GM06990 (cell line): Measurements from ENCODE around the gene PEX16.

Experiments
- DNase-seq: peaks from one replicate; pipeline ENCODE4 v3.0.0-alpha.2; 2011; ENCODE audit not compliant: insufficient read length; ENCODE audit errors: extremely low read depth
- H3K27me3 ChIP-seq: replicated peaks from 2 replicates; pipeline ENCODE4 v1.6.0; 2011; ENCODE audit warnings: low read length; ENCODE audit not compliant: control insufficient read depth, insufficient read depth
- H3K36me3 ChIP-seq: 2 replicates; pipeline ENCODE4 v1.5.1; 2011; ENCODE audit warnings: low read length; ENCODE audit not compliant: control insufficient read depth, insufficient read depth
- H3K4me3 ChIP-seq: replicated peaks from 2 replicates; pipeline ENCODE4 v1.5.1; 2011; ENCODE audit warnings: low read depth, mild to moderate bottlenecking, control low read depth, low read length
- CTCF ChIP-seq: IDR thresholded peaks from 2 replicates; pipeline ENCODE4 v1.5.1; 2011; ENCODE audit warnings: low read length, control low read depth, mild to moderate bottlenecking, inconsistent platforms; ENCODE audit not compliant: insufficient read depth, poor library complexity, severe bottlenecking

Gene PEX16

GRCh38 chr11:45889555-45889954, 28.1 kb downstream of the PEX16 start:
- H3K4me3 ChIP-seq, result no peak overlapping the region
- DNase-seq, result no peak
- H3K27me3 ChIP-seq, result no peaks in the 10 kb centered on the region; the same call in 1 of the 2 replicates
- H3K36me3 ChIP-seq, result no peaks in the 10 kb centered on the region
- no peak for TF ChIP-seq CTCF

DNA sequence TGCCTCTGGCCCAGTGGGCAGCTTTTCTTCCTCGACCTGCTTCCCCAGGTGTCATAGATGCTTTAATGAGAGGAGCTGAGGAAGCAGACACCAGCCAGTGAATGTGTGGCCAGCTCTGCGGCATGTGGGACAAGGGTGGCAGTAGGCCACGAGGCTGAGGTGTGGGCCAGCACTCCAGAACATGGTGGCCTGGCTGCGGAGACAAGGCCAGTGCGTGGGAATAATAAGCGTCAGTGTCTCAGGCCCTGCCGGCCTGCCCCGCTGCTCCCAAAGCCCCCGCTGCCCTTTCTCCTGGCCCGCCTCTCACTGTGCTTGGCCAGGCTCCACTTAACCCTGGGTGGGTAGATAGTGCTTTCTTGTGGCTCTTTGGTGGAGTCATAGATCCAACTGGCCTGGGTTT, 30.1 kb downstream of the PEX16 start:
- Histone ChIP-seq H3K36me3 (no peaks in the 10 kb centered on the region; the same call in 1 of the 2 replicates), H3K27me3 (no peaks in the 10 kb centered on the region), H3K4me3 (no peak overlapping the region)
- no peak for DNase-seq
- TF ChIP-seq CTCF, result no peak

DNA sequence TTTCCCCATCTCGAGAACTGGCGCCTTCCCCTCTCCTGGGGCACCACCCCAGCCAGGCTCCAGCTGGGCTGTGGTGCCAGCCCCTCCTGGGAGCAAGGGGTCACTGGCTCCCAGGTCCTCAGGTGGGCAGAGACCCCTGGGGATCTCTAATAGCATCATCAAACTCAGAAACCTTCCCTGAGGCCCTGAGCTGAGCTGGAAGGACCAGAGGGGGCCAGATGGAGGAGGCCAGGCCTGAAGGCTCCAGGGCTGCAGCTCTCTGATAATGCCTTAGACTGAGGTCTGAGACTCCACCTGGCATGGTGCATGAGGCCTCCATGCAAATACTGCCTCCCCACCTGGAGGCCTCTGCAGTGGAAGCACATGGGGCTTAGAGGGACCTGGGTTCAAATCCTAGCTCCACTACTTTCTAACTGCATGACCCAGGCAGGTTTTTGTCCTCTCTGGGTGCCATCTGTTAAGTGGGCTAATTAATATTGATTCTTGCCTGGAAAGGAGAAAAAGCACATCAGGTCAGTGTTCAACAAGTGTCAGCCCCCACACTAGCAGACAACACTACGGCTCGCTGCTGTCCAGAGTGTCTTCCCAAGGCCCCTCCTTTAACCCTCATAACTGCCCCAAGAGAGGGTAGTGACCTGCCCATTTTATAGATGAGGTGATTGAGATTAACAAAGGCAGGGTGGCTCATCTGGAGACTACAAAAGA, 30.7 kb downstream of the PEX16 start:
- Histone ChIP-seq H3K27me3 (no peaks in the 10 kb centered on the region), H3K36me3 (no peaks in the 10 kb centered on the region; the same call in 1 of the 2 replicates), H3K4me3 (no peak overlapping the region)
- no peak for DNase-seq
- no peak for TF ChIP-seq CTCF

DNA sequence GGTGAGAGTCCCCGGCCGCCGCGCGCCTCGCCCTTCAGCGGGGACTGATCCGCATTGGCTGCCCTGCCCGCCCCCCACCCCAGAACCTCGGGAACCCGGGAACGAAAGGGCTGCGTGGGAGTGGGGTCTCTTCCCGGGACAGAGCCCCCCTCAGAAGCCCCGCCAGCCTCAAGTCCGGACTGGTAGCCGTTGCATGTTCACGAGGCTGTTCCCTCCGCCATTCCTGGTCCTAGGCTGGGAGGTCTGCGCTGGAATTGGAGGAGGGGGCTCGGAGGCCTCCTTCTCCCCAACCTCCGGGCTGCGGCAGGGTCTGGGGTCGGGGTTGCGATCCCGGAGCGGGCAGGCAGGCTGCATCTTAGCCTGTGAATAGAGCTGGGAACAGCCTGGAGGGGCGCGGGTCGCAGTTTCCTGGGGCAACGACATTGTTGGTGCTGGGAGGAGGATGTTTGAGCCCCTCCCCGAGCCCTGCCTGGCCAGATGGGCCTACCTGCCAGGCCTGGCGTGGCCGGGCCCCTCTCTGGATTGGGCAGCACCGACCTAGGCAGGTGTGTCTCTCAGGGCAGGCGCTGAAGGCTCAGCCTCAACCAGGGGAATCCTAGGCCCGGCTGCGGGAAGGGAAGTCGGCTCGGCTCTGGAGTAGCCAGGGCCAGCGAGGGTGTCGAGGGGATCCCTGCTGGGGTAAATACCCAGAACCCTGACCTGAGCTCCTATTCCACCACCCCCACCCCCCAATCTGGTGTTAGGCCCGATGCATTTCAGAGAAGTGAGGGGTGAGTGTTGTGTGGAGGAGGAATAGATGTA, 31.6 kb downstream of the PEX16 start:
- peaks cover 1% of the 10 kb centered on the region for H3K36me3 ChIP-seq
- no peaks in the 10 kb centered on the region for H3K27me3 ChIP-seq
- no peak for DNase-seq
- TF ChIP-seq CTCF, result no peak
- H3K4me3 ChIP-seq, result no peak overlapping the region; the same call in 1 of the 2 replicates

DNA sequence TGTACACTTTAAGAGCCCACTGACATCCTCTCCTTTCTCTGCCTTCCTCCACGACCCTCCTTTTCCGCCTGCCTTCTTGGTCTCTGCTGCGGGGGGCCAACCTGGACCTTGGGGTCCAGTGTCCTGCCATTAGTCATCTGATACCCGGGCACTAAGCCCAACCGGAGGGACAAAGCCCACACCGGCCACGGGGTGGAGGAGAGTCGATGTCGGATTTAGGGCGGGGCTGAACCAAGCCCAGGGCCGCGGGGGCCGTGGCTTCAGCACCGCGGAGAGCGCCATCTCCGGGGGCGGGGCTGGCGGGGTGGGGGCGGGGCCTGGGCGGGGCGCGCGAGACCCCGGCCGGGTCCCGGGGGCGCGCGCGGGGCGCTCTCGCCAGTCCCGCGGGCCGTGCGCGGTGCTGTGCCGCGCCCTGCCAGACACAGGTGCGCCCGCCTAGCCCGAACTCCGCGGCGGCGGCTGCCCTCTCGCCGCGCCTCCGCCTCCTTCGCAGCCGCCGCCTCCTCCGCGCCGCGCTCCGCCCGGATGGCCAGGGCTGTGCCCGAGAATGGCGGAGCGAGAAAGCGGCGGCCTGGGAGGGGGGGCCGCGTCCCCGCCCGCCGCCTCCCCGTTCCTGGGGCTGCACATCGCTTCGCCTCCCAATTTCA, 32.3 kb downstream of the PEX16 start, which contains the start of gene MAPK8IP1:
Gene MAPK8IP1 (plus strand): TSS at position 378 of the 647 bp plus-strand sequence. CDS start 170 bp downstream, at position 548.
- peaks cover 6% of the 10 kb centered on the region for H3K36me3 ChIP-seq
- TF ChIP-seq CTCF, result no peak
- peak within 1 kb of the TSS; percentile 27 for H3K4me3 ChIP-seq
- DNase-seq, result peak; percentile 54
- H3K27me3 ChIP-seq, result no peaks in the 10 kb centered on the region
